ENCODE measurements around the gene RNF220.
"Not testable (repeated sequence)": the region's sequence is repeated elsewhere in the genome, so short reads cannot be mapped to it uniquely, and the experiment has no call there.

RNF220 gene

GRCh38 chr1:44497422-44498170, 92.5 kb downstream of the RNF220 start:
- no peak for DNase-seq

DNA sequence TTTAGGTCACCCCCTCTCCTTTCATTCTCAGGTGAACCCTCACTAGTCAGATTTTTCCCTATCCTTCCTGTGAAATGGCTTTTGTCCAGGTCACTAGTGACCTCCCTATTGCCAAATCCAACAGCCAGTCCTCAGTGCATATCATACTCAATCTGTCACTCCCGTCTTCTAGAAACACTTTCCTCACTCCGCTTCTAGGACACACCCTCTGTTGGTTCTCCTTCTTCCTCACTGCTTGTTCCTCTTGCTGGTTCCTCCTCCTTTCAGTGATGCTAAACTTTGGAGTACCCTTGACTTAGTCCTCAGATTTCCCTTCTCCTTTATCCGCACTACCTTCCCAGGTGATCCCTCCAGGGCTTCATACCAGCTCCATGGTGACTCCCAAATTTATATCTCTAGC, 94.3 kb downstream of the RNF220 start:
- DNase-seq = no peak

DNA sequence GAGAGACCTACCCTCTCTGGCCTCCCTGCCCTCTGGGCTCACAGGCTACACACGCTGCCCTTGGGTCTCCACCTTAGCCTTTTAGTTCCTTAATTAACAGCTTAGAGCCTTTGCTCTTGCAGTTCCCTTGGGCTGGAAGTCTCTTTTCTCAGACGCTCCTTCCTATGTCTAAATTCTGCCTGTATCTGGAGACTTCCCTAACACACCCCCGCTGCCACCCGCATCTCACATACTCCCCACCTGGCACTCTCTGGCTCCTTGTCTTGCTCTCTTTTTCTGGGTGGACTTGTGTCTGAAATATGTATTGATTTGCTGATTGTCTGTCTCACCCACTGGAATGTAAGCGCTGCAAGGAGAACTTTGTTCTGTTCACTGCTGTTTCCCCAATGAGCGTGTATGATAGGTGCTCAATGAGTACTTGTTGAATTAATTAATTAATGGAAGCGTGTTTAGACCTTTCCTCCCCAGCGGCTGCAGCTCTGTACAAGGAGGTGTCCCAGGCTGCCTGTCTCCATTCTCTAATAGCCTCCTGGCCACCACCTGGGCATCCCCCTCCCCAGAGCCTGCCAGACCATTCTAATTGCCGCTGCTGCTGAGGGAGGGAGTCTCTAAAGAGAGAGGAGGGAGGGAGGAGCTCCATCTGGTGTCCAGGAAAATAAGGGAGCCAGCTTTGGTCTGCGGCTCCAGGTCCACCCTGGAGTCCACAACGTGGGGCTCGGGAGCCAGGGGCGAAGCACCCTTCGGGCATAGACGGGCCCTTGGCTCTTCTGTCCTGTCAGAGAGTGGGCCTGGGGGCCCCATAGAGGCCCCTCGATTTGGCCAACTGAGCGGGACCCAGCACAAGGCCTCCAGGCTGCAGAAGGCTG, 95.4 kb downstream of the RNF220 start:
- DNase-seq = no peak

- DNase-seq = no peak
Measured at GRCh38 chr1:44501047-44501890, 96.2 kb downstream of the RNF220 start.

- DNase-seq = not testable (repeated sequence)
Measured at GRCh38 chr1:44502823-44503222, 97.8 kb downstream of the RNF220 start.

DNA sequence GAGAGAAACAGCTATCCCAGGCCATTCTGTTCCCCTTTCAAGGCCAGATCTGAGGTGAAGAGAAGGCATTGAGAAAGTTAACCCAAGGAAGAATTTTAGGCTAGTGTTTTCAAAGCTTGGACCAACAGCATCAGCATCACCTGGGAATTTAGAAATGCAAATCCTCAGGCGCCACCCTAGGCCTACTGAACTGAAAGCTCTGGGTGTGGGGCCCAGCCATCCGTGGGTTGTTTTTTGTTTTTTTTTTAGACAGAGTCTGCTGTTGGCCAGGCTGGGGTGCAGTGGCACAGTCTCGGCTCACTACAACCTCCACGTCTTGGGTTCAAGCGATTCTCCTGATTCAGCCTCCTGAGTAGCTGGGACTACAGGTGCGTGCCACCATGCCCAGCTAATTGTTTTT, 98.6 kb downstream of the RNF220 start:
- no peak for DNase-seq

GRCh38 chr1:44505210-44505993, 100.3 kb downstream of the RNF220 start:
- no peak for DNase-seq

DNA sequence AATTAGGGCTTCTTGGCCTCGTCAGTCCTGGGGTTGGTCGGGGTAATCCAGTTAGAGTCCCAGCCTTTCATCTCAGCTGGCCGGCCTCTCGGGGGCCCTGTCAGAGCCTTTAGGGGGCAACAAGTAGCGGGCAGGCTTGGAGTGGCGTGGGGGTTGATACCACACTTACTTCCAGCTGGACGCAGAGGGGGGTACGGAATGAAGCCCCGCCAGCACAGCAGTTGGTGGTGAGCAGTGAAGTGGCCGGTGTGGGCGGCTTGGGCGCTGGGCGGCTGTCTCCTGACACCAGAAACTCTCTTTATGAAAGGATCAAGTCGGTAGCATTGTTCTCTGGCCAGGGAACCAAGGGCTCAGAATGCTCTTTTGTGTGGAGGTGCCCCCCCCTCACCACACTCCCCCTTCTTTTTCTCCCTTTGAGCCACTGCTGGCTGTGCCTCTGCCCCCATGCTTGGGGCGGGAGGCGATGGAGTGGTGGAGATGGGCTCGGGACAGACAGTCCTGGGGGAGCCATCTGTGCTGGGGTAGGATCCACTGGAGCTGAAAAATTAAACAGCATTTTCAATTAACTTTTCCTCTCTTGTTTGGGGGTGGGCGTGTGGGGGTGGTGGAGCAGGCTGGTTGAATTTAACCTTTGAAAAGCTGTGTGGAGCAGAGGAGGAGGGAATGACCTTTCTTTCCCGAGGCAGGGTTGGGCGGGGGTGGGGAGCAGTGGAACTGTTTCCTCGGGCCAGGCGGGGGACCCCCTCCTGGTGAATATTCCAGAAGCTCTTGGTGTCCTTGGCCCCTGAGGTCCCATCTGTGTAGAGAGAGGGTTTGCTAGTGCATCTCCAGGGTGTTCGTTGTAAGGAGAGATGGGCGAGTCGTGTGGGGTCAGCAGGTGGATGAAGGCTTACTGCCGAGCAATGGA, 102.7 kb downstream of the RNF220 start:
- no peak for DNase-seq

DNA sequence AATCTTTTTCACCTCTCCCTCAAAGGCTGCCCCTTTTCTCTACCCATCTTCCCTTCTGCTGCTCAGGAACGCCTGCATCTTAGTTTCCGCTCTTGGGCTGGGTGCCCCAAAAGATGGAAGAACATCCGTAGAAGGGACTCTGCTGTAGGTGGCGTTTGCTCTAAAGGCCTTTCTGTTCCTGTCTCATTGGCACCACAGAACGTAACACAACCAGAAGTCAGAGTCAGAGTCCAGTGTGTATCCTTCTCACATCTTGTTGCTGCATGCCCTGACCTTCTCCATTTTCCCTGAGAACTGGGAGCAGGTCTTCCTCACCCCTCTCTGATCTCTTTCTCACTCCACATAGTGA, 103.3 kb downstream of the RNF220 start:
- DNase-seq = no peak

GRCh38 chr1:44511363-44511762, 106.3 kb downstream of the RNF220 start:
- no peak for DNase-seq

- DNase-seq = peak in 1 of 2 donors; percentile 2
Measured at GRCh38 chr1:44511769-44512168, 106.7 kb downstream of the RNF220 start.

DNA sequence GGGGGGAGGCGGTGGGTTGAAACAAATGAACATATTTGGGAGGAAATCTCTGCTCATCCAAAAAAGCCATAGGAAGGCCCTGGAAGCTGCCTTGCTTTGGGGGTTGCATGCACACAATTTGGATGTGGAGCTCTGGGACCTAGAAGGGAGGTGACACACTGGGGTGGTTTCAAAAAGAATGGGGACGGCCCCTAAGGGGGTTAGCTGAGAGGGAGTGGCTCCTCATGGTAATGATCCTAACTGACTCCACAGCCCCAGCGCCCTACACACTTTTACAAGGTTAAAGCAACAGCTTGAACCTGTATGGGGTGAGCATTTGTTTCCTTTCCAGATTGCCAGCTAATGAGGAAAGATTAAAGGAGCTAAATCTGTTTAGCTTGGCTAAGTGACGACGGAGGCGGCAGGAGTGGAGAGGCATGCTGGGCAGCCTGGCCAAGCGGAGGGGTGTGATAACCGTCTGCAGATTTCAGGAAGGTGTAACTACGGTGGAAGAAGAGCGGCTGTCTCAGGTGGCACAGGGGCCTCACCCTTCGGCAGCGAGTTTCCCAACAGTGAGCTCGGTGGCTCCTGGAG, 107.3 kb downstream of the RNF220 start:
- no peak for DNase-seq

DNA sequence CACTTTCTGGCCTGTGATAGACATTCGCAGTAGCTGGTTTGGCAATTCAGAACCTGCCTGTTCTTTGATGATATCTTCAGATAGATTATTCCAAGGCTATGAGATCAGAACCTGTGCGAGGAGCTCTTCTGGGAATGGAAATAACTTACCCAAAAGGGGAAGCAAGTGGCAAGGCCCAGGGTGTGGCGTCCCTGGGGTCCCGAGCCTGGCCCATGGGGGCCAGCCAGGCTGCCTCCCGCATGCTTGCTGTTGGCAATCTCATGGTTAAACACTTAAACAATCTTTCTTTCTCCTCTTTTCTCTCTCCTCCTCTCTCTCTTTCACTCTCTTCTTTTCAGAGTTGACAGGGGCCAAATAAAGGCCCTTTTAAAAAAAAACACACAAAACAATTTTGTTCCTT, 108.1 kb downstream of the RNF220 start:
- no peak for DNase-seq

- no peak for DNase-seq
Measured at GRCh38 chr1:44514673-44515072, 109.6 kb downstream of the RNF220 start.

- DNase-seq = no peak
Measured at GRCh38 chr1:44515416-44515815, 110.4 kb downstream of the RNF220 start.

DNA sequence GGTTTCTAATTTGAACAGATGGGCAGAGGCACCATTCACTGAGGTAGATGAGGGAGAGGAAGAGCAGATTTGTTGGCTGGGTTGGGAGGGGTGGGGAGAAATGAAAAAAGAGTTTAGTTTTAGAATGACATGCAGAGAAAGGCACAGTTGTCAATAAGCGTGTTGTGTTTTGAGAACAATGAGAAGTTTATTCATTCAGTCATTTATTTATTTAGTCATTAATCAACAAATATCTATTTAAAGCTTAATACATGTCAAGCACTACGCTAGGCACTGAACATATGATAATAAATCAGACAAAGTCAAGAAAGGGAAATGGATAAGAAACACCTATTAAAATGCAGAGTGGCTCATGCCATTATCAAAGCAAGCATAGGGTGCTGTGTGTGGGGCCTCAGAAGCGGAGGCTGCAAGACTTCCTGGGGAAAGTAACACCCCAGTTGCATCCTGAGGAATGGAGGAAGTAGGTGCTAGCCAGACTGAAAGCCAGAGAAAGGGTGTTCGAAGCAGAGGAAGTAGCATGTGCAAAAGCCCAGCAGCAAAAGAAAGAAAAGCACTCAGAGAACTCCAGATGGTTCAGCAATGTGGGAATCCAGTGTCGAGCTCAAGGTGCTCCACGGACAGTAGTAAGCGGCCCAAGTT, 114.1 kb downstream of the RNF220 start:
- DNase-seq = peak; percentile 11 to 34

DNA sequence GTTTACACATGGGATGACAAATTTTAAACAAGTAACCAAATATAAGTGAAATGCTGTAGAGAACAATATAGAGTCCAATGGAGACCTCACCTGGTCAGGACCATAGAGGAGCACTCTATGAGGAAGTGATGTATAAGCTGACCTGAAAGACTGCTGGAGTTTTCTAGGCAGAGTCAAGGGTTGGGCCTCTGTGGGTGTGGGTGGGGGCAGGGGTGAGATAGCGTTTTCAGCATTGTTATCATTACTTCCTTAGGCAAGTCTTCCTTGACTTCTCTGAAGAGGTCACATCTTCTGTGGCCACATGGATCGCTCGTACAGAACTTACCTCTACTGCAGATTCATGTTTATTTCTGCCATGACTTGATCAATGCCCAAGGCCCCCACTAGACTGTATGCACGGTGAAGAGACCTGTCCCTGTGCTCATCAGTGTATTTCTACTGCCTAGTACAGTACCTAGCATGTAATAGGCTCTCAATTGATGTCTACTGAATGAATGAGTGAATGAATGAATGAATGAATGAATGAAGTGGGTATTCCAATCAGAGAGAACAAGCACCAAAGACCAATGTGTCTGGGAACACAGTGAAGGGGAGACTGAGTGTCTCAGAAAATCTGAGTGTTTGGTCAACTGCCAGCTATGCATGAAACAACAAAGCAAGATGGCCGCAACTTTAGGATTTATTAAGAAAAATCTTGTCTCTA, 116.5 kb downstream of the RNF220 start:
- DNase-seq = no peak

DNA sequence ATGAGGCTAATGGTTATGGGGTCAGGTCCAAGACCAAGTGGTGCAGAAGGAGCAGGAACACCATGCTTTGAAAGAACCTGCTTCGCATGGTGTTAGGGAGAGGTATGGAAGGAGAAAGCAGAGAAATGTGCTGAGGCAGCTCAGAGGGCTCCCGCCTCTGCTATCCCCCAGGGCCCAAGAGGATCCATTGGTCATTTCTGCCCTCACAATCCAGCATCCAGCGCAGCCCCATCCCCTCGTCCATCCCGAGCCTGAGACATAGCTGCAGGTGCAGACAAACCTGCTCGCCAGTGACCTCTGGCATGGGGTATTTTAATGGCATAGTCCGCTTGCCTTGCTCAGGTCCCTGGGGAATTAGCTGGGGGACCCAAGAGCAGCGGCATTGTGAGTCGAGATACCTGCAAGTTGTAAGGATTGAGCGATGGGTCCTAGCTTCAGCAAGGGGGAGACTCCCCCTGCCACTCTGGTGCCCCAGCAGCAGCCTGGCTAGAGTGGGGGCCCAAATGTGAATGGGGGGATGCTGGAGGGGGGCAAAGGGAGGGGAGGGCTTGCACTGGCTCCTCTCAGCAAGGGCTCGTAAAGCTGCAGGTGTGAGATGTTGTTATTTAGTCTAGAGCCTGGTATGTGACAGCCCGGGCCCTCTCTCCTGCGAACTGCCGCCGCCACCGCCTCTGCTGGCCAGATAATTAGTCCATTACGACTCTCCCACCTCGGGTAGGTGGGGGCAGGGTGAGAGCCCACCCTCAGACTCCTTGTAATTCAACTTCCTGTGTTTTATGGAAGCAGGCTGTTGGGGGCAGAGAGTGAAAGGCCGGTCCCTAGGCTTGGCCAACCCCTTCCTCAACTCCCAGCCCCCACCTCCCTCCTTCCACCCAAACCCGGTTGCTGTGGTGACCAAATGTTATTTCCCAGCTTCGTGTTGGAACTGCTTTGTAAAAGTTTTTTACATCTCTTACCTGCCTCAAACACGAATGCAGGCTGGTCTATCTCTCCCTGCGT, 118.8 kb downstream of the RNF220 start:
- no peak for DNase-seq
